GM23338 (cell line): ENCODE measurements around the gene SYNPR. TPM values are rescaled to one million over a fixed set of nuclear protein-coding genes. Genes with fewer than 3 reads are reported as not detected.

Experiments
- ATAC-seq: fragments of 200-7000 bp; cut with Tn5 transposase; 3 replicates; pipeline ENCODE4 v1.9.1; 2020
- DNase-seq: peaks from one replicate; pipeline ENCODE4 v3.0.0-alpha.2; 2015; ENCODE audit warnings: low spot score
- H2AFZ ChIP-seq: fragments of 200-600 bp; sonication (generic); 2 replicates; pipeline ENCODE4 v1.8.0; 2016; ENCODE audit warnings: antibody characterized with exemption, mild to moderate bottlenecking, moderate library complexity
- H3F3A ChIP-seq: fragments of 200-600 bp; sonication (generic); replicated peaks from 2 replicates; pipeline ENCODE4 v1.8.0; 2017; ENCODE audit warnings: antibody characterized with exemption, mixed run types, low read depth
- H3K27ac ChIP-seq: fragments of 200-600 bp; sonication (generic); 2 replicates; pipeline ENCODE4 v1.6.1; 2016; ENCODE audit warnings: low read depth
- H3K27me3 ChIP-seq: fragments of 200-600 bp; sonication (generic); 2 replicates; pipeline ENCODE4 v1.8.0; 2016; ENCODE audit warnings: mild to moderate bottlenecking, mixed run types, moderate library complexity; ENCODE audit not compliant: insufficient read depth
- H3K36me3 ChIP-seq: fragments of 200-600 bp; sonication (generic); 2 replicates; pipeline ENCODE4 v1.8.0; 2016; ENCODE audit warnings: mild to moderate bottlenecking; ENCODE audit not compliant: insufficient read depth
- H3K4me1 ChIP-seq: fragments of 200-600 bp; sonication (generic); 2 replicates; pipeline ENCODE4 v1.8.0; 2016; ENCODE audit warnings: mild to moderate bottlenecking, moderate library complexity; ENCODE audit not compliant: insufficient read depth
- H3K4me2 ChIP-seq: fragments of 200-600 bp; sonication (generic); 2 replicates; pipeline ENCODE4 v1.7.1; 2017; ENCODE audit warnings: mixed run types
- H3K4me3 ChIP-seq: fragments of 200-600 bp; sonication (generic); 2 replicates; pipeline ENCODE4 v1.6.1; 2016; ENCODE audit warnings: mixed run types
- H3K79me2 ChIP-seq: fragments of 200-600 bp; sonication (generic); replicated peaks from 2 replicates; pipeline ENCODE4 v1.8.0; 2017; ENCODE audit warnings: mild to moderate bottlenecking; ENCODE audit not compliant: insufficient read depth
- H3K9me2 ChIP-seq: fragments of 200-600 bp; sonication (generic); 2 replicates; pipeline ENCODE4 v1.8.0; 2017; ENCODE audit not compliant: insufficient read depth
- H4K20me1 ChIP-seq: fragments of 200-600 bp; sonication (generic); replicated peaks from 2 replicates; pipeline ENCODE4 v1.8.0; 2017; ENCODE audit warnings: mild to moderate bottlenecking; ENCODE audit not compliant: insufficient read depth
- H3K27ac Mint-ChIP-seq: 2 replicates; pipeline ENCODE4 v1.8.0; 2020; ENCODE audit warnings: inconsistent platforms, mild to moderate bottlenecking, moderate library complexity, mixed read lengths
- H3K27me3 Mint-ChIP-seq: 3 replicates; pipeline ENCODE4 v1.8.0; 2022; ENCODE audit warnings: low read depth, mild to moderate bottlenecking, moderate library complexity, mixed read lengths, inconsistent platforms; ENCODE audit not compliant: insufficient read depth, poor library complexity
- H3K36me3 Mint-ChIP-seq: 3 replicates; pipeline ENCODE4 v1.8.0; 2021; ENCODE audit warnings: low read depth, mild to moderate bottlenecking, inconsistent platforms, moderate library complexity, mixed read lengths
- H3K4me1 Mint-ChIP-seq: 3 replicates; pipeline ENCODE4 v1.8.0; 2020; ENCODE audit warnings: mild to moderate bottlenecking, inconsistent platforms, mixed read lengths
- H3K4me3 Mint-ChIP-seq: 3 replicates; pipeline ENCODE4 v1.8.0; 2021; ENCODE audit warnings: moderate library complexity, mild to moderate bottlenecking, inconsistent platforms, mixed read lengths
- H3K9me3 Mint-ChIP-seq: 3 replicates; pipeline ENCODE4 v1.8.0; 2020; ENCODE audit warnings: moderate library complexity, mild to moderate bottlenecking, inconsistent platforms, mixed read lengths
- ETS1 ChIP-seq: IDR thresholded peaks from 2 replicates; pipeline ENCODE4 v1.6.1; 2016; ENCODE audit warnings: antibody characterized with exemption
- EZH2 ChIP-seq: fragments of 200-600 bp; sonication (generic); IDR thresholded peaks from one replicate; pipeline ENCODE4 v1.8.0; 2017; ENCODE audit warnings: antibody characterized with exemption, mild to moderate bottlenecking, low read depth; ENCODE audit not compliant: unreplicated experiment
- EZH2phosphoT487 ChIP-seq: fragments of 200-600 bp; sonication (generic); IDR thresholded peaks from one replicate; pipeline ENCODE4 v1.8.1; 2018; ENCODE audit warnings: antibody characterized with exemption; ENCODE audit not compliant: unreplicated experiment
- JUNB ChIP-seq: IDR thresholded peaks from one replicate; pipeline ENCODE4 v1.6.1; 2016; ENCODE audit warnings: antibody characterized with exemption; ENCODE audit not compliant: unreplicated experiment
- NANOG ChIP-seq: IDR thresholded peaks from 2 replicates; pipeline ENCODE4 v1.6.1; 2016; ENCODE audit warnings: antibody characterized with exemption, borderline replicate concordance
- POLR2AphosphoS5 ChIP-seq: IDR thresholded peaks from 2 replicates; pipeline ENCODE4 v1.6.1; 2016; ENCODE audit warnings: antibody characterized with exemption, low read depth
- REST ChIP-seq: IDR thresholded peaks from one replicate; pipeline ENCODE4 v1.6.1; 2018; ENCODE audit warnings: antibody characterized with exemption; ENCODE audit not compliant: unreplicated experiment
- STAT1 ChIP-seq: IDR thresholded peaks from one replicate; pipeline ENCODE4 v1.6.1; 2016; ENCODE audit warnings: antibody characterized with exemption; ENCODE audit not compliant: unreplicated experiment
- ZNF114 ChIP-seq: fragments of 250-450 bp; sonication (Bioruptor Pico); IDR thresholded peaks from 2 replicates; pipeline ENCODE4 v1.5.0; 2020; ENCODE audit warnings: mild to moderate bottlenecking, moderate library complexity
- ZNF331 ChIP-seq: fragments of 250-450 bp; sonication (Bioruptor Pico); IDR thresholded peaks from 2 replicates; pipeline ENCODE4 v1.5.0; 2020; ENCODE audit warnings: low read depth, mild to moderate bottlenecking, moderate library complexity
- ZNF462 ChIP-seq: fragments of 250-450 bp; sonication (Bioruptor Pico); IDR thresholded peaks from 2 replicates; pipeline ENCODE4 v1.5.0; 2020; ENCODE audit warnings: mild to moderate bottlenecking, moderate library complexity
- polyA plus RNA-seq: library from polyadenylated mRNA; unstranded; fragments of >200 nt; fragmentation: Nextera tagmentation; extraction: Ambion mirVana; gene quantifications from 2 replicates; pipeline ENCODE4 v1.2.1, GENCODE V29; 2016
- total RNA-seq: library from RNA; depleted of rRNA; stranded (reverse); fragments of >200 nt; shearing (Covaris generic); gene quantifications from 2 replicates; pipeline ENCODE4 v1.2.3, GENCODE V29; 2014

Gene SYNPR
- total and polyA plus RNA-seq, 2 experiments from 2014 or later, result 0.38 to 0.55 TPM

- DNase-seq (no peak), ATAC-seq (no peak)
- Histone ChIP-seq H3K4me3 (no peak overlapping the region), H3K4me1 (peaks cover 46% of the 10 kb centered on the region), H3F3A (no peaks in the 10 kb centered on the region), H3K27me3 (no peaks in the 10 kb centered on the region), H2AFZ (no peak overlapping the region), H3K4me2 (no peak overlapping the region), H3K27ac (no peak overlapping the region), H3K79me2 (no peaks in the 10 kb centered on the region), H3K36me3 (no peaks in the 10 kb centered on the region), H4K20me1 (no peaks in the 10 kb centered on the region), H3K9me2 (no peaks in the 10 kb centered on the region)
- Mint-ChIP-seq H3K4me3 (no peak overlapping the region), H3K27me3 (peaks cover 10% of the 10 kb centered on the region), H3K36me3 (no peaks in the 10 kb centered on the region), H3K4me1 (peaks cover 55% of the 10 kb centered on the region), H3K9me3 (no peaks in the 10 kb centered on the region), H3K27ac (no peak overlapping the region; the same call in 1 of the 2 replicates)
- TF ChIP-seq ETS1 (no peak), STAT1 (no peak), POLR2AphosphoS5 (no peak)
Observed at GRCh38 chr3:63437858-63438257, 159.8 kb downstream of the SYNPR start.

- no peak overlapping the region for H3K4me3 ChIP-seq
- no peaks in the 10 kb centered on the region for H3F3A ChIP-seq
- no peak overlapping the region for H2AFZ ChIP-seq
- no peaks in the 10 kb centered on the region for H3K27me3 ChIP-seq
- peaks cover 56% of the 10 kb centered on the region for H3K4me1 ChIP-seq
- no peaks in the 10 kb centered on the region for H3K79me2 ChIP-seq
- H3K9me2 ChIP-seq, result no peaks in the 10 kb centered on the region
- no peak overlapping the region for H3K27ac ChIP-seq
- Mint-ChIP-seq H3K4me3 (no peak overlapping the region), H3K9me3 (no peaks in the 10 kb centered on the region), H3K36me3 (no peaks in the 10 kb centered on the region), H3K27me3 (peaks cover 11% of the 10 kb centered on the region), H3K4me1 (peaks cover 62% of the 10 kb centered on the region), H3K27ac (no peak overlapping the region)
- no peaks in the 10 kb centered on the region for H3K36me3 ChIP-seq
- DNase-seq (no peak), ATAC-seq (no peak)
- TF ChIP-seq ZNF114 (CRISPR knock-in tag) (no peak), EZH2phosphoT487 (no peak), STAT1 (no peak), EZH2 (no peak), ZNF462 (CRISPR knock-in tag) (no peak), NANOG (no peak), JUNB (no peak), ZNF331 (CRISPR knock-in tag) (no peak), REST (no peak)
- no peaks in the 10 kb centered on the region for H4K20me1 ChIP-seq
- 0 out of 2 replicates have a peak overlapping the region, but pooled peaks have one; percentile 36 for H3K4me2 ChIP-seq
Observed at GRCh38 chr3:63438826-63439371, 160.8 kb downstream of the SYNPR start.
